ENCODE measurements around the gene SPATS2L.

- TF ChIP-seq CTCF (IDR thresholded peaks at IDR 0.05; ENCODE audit: poor library complexity) (no peak), EZH2phosphoT487 (IDR thresholded peaks at IDR 0.05; ENCODE audit: low read depth, severe bottlenecking, unreplicated experiment) (no peak), EZH2 (IDR thresholded peaks at IDR 0.05; ENCODE audit: borderline replicate concordance) (no peak)
Observed at GRCh38 chr2:200451511-200451910, 145.0 kb downstream of the SPATS2L start.
